H1 (cell line): ENCODE measurements around the gene PRKCH. TPM values are rescaled to one million over a fixed set of nuclear protein-coding genes. Genes with fewer than 3 reads are reported as not detected.

Experiments used
- ASH2L ChIP-seq: fragments of 200-600, 300-600 bp; sonication (generic); IDR thresholded peaks from one replicate; pipeline ENCODE4 v1.7.1; 2017; ENCODE audit warnings: low read length
- SAP30 ChIP-seq: fragments of 300-600 bp; sonication (generic); IDR thresholded peaks from 2 replicates; pipeline ENCODE4 v1.7.1; 2012; ENCODE audit warnings: low read length, moderate library complexity, mild to moderate bottlenecking, inconsistent platforms; ENCODE audit not compliant: insufficient read depth, insufficient replicate concordance
- polyA plus RNA-seq, 7 experiments: library from polyadenylated mRNA; depleted of rRNA in 3 of 7; stranded (reverse) in 5 of 7; unstranded in 2 of 7; fragments of >200 nt in 5 of 7; fragments of 200-250 nt in 2 of 7; gene quantifications; 1 replicate in 5 of 7; 2 replicates in 1 of 7; 4 replicates in 1 of 7; pipeline versions ENCODE4 v1.2.1 to v1.2.3, GENCODE V29; 2011 to 2013; ENCODE audit warnings: missing spikeins in 2 of 7, mixed read lengths in 2 of 7
- total RNA-seq: library from RNA; stranded (reverse); fragmentation: NEBNext Ultra II Directional; extraction: Animal tissue kit (Norgen Biotek cat#: 25700); gene quantifications from 2 replicates; pipeline ENCODE4 v1.2.1, GENCODE V29; 2021

PRKCH gene
- total and polyA plus RNA-seq, 2 of the 8 experiments (the other 6 are each of a cell fraction or from before 2014, with no cell fraction given), result 6.4 to 7.0 TPM

DNA sequence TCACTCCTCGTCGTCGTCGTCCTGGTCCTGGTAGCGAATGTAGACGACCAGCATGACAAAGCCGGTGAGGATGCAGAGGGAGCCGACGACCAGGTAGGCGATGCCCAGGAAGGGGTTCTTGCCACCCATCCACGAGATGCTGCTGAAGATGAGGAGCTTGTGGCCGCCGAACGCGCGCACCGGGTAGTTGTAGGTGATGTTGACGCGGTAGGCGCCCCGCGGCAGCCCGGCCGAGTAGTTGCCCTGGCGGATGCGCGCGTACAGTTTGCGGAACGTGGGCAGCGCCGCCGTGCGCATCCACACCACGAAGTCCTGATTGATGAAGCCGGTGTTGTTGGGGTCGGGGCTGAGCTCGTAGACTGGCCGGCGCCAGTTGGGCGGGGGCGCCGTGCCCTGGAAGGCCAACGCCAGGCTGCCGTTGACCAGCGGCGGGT, 41.3 kb upstream of the PRKCH start (continued):
- no peak for TF ChIP-seq ASH2L
- TF ChIP-seq SAP30, result no peak
